Body of pancreas (tissue), 4 donors: Measurements from ENCODE around the gene MGAT5. TPM values are rescaled to one million over a fixed set of nuclear protein-coding genes. Genes with fewer than 3 reads are reported as not detected.

Experiments used
- ATAC-seq: fragments of 150-250 bp; one replicate; pipeline ENCODE4 v1.9.1; 2016
- DNase-seq, 4 donors: peaks; one replicate each; pipeline ENCODE4 v3.0.0-alpha.2; 2019
- H3K27ac ChIP-seq, 4 donors: fragments of 200-600 bp; sonication (generic); 1 replicate in 3 of 4; 2 replicates in 1 of 4; pipeline versions ENCODE4 v1.5.1 to v1.6.1; 2016 to 2019; ENCODE audit warnings: mild to moderate bottlenecking in 1 of 4, mixed read lengths in 1 of 4, moderate library complexity in 1 of 4
- H3K27me3 ChIP-seq, 2 donors: fragments of 200-600 bp; sonication (generic); one replicate each; pipeline ENCODE4 v1.6.0; 2016; ENCODE audit warnings: mild to moderate bottlenecking in 1 of 2
- H3K36me3 ChIP-seq, 2 donors: fragments of 200-600 bp; sonication (generic); replicated peaks in 1 of 2; 2 replicates each; pipeline ENCODE4 v1.5.1; 2016; ENCODE audit warnings: low read depth in 2 of 2; ENCODE audit not compliant: insufficient read depth in 1 of 2
- H3K4me1 ChIP-seq: fragments of 200-600 bp; sonication (generic); one replicate; pipeline ENCODE4 v1.6.0; 2016
- H3K4me3 ChIP-seq, 2 donors: fragments of 200-600 bp; sonication (generic); 1 replicate in 1 of 2; 2 replicates in 1 of 2; pipeline ENCODE4 v1.5.1; 2016 to 2019
- H3K9me3 ChIP-seq, 3 donors: fragments of 200-600 bp; sonication (generic); 1 replicate in 2 of 3; 2 replicates in 1 of 3; pipeline ENCODE4 v1.5.1; 2016
- POLR2A ChIP-seq, 3 donors: fragments of 450-650 bp; IDR thresholded peaks; one replicate each; pipeline ENCODE4 v1.6.1; 2016; ENCODE audit warnings: antibody characterized with exemption in 3 of 3, mild to moderate bottlenecking in 2 of 3
- WGBS, 2 donors: methylation state at CpG; one replicate each; pipeline ENCODE4 v1.1.5; 2017; 5-methylcytosine and 5-hydroxymethylcytosine counted together
- intact Hi-C: fragments of 100-400 bp; cut with DNase I; formaldehyde crosslinking; loops from one replicate; pipeline ENCODE4 v1.15.1; 2023
- total RNA-seq, 2 donors: library from RNA; depleted of rRNA; stranded (reverse); fragments of >200 nt; gene quantifications; one replicate each; pipeline ENCODE4 v1.1.0, GENCODE V29; 2016
- TF ChIP-seq, protein P1 (sequence below), 7 experiments: fragments of 450-650 bp in 4 of 7; fragments of 200-600 bp in 3 of 7; sonication (generic) in 3 of 7; IDR thresholded peaks; one replicate each; pipeline ENCODE4 v1.5.1; 2016 to 2019; ENCODE audit warnings: antibody characterized with exemption in 7 of 7

MGAT5 gene
- total RNA-seq, 2 donors from 2014 or later, result 15.8 to 16.3 TPM

DNA sequence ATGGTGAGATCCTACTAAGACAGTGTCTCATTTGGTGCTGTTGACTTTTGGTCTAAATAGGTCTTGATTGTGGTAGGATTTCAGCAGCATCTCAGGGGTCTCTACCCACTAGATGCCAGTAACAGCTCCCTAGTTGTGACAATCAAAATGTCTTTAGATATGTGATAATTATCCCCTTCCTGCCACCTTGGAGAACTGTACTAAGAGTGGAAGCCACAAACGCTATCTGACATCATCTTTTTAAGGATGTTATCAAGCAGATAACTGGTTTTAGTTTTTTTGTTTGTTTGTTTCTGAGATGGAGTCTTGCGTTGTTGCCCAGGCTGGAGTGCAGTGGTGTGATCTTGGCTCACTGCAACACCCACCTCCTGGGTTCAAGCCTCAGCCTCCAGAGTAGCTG is 3.1 kb downstream of the MGAT5 start:
- intact Hi-C loops, result no loop called here
- DNase-seq (no peak), ATAC-seq (no peak)
- H3K9me3 ChIP-seq, result no peaks in the 10 kb centered on the region
- H3K27ac ChIP-seq, result no peak overlapping the region
- 93 to 94% methylated on average over 2 of the region's 2 CpGs for WGBS, 2 donors
- no peaks in the 10 kb centered on the region for H3K36me3 ChIP-seq
- peaks cover 34% of the 10 kb centered on the region for H3K4me1 ChIP-seq
- H3K27me3 ChIP-seq, result no peaks in the 10 kb centered on the region
- no peak for TF ChIP-seq POLR2A (IDR thresholded peaks at IDR 0.05)
- TF ChIP-seq, protein P1, sequence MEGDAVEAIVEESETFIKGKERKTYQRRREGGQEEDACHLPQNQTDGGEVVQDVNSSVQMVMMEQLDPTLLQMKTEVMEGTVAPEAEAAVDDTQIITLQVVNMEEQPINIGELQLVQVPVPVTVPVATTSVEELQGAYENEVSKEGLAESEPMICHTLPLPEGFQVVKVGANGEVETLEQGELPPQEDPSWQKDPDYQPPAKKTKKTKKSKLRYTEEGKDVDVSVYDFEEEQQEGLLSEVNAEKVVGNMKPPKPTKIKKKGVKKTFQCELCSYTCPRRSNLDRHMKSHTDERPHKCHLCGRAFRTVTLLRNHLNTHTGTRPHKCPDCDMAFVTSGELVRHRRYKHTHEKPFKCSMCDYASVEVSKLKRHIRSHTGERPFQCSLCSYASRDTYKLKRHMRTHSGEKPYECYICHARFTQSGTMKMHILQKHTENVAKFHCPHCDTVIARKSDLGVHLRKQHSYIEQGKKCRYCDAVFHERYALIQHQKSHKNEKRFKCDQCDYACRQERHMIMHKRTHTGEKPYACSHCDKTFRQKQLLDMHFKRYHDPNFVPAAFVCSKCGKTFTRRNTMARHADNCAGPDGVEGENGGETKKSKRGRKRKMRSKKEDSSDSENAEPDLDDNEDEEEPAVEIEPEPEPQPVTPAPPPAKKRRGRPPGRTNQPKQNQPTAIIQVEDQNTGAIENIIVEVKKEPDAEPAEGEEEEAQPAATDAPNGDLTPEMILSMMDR (IDR thresholded peaks at IDR 0.05), result no peak
- H3K4me3 ChIP-seq, result no peak overlapping the region

- Histone ChIP-seq H3K4me1 (peaks cover 39% of the 10 kb centered on the region), H3K27me3 (no peaks in the 10 kb centered on the region), H3K36me3 (no peaks in the 10 kb centered on the region), H3K4me3 (no peak overlapping the region), H3K9me3 (no peaks in the 10 kb centered on the region), H3K27ac (no peak overlapping the region)
- intact Hi-C loops, result no loop called here
- DNase-seq (no peak), ATAC-seq (no peak)
- TF ChIP-seq, protein P1 (IDR thresholded peaks at IDR 0.05), result no peak
These were observed 3.6 kb downstream of the MGAT5 start for GRCh38 chr2:134257509-134257908.

GRCh38 chr2:134257965-134258683 is 4.3 kb downstream of the MGAT5 start:
- Histone ChIP-seq H3K4me1 (peaks cover 40% of the 10 kb centered on the region), H3K9me3 (no peaks in the 10 kb centered on the region), H3K4me3 (no peak overlapping the region), H3K27ac (no peak overlapping the region), H3K36me3 (no peaks in the 10 kb centered on the region), H3K27me3 (no peaks in the 10 kb centered on the region)
- DNase-seq, result no peak
- WGBS, 2 donors, result 75 to 77% methylated on average over 7 of the region's 7 CpGs
- intact Hi-C loops, result no loop called here
- no peak for ATAC-seq
- TF ChIP-seq POLR2A (IDR thresholded peaks at IDR 0.05), result no peak
- TF ChIP-seq, protein P1 (IDR thresholded peaks at IDR 0.05), result no peak

DNA sequence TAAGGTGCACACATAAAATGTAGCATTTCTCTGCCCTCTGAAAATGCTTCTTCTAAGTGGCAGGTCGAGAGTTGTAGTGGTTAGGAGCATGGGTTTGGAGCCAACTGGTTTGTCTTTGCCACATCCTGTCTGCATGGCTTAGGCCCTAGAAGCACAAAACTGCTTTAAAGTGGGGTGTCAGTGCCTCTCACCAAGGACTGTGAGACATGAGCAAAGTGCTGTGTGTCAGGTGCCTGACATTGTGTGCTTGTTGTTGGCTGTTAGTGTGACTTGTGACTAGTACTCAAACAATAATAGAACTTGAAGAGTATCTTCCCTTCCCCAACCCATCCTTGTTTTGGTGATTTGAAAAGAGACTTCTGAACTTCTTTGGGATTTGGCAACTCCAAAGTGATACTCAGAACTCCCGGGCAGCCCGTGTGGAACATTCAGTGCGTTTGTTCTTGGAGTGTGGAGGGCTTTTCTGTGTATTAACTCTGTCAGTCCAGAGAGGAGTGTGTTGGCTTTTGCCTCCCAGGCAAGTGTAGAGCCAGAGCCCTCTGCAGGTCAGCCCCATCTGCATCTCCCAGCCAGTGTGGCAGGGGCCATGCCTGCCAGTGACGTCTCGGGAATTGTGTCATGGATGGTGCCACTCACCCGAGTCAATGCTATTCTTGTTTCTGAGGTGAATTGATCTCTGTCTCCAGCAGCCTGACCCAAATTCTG is 5.0 kb downstream of the MGAT5 start:
- H3K4me3 ChIP-seq, result no peak overlapping the region
- ATAC-seq (no peak), DNase-seq (no peak)
- no peaks in the 10 kb centered on the region for H3K9me3 ChIP-seq
- intact Hi-C loops, result no loop called here
- H3K27me3 ChIP-seq, result no peaks in the 10 kb centered on the region
- 77 to 80% methylated on average over 7 of the region's 7 CpGs for WGBS, 2 donors
- no peaks in the 10 kb centered on the region for H3K36me3 ChIP-seq
- H3K4me1 ChIP-seq, result peaks cover 33% of the 10 kb centered on the region
- no peak for TF ChIP-seq POLR2A (IDR thresholded peaks at IDR 0.05)
- TF ChIP-seq, protein P1 (IDR thresholded peaks at IDR 0.05), result no peak
- no peak overlapping the region for H3K27ac ChIP-seq
